ENCODE data around the gene RBBP5. TPM values are rescaled to one million over a fixed set of nuclear protein-coding genes. Genes with fewer than 3 reads are reported as not detected.

RBBP5 gene
- 12.6 to 16.7 TPM (median 13.6 TPM) in 5 replicates for total RNA-seq (2022; extraction: Qiagen RNA extraction; ENCODE audit: low read depth)

DNA sequence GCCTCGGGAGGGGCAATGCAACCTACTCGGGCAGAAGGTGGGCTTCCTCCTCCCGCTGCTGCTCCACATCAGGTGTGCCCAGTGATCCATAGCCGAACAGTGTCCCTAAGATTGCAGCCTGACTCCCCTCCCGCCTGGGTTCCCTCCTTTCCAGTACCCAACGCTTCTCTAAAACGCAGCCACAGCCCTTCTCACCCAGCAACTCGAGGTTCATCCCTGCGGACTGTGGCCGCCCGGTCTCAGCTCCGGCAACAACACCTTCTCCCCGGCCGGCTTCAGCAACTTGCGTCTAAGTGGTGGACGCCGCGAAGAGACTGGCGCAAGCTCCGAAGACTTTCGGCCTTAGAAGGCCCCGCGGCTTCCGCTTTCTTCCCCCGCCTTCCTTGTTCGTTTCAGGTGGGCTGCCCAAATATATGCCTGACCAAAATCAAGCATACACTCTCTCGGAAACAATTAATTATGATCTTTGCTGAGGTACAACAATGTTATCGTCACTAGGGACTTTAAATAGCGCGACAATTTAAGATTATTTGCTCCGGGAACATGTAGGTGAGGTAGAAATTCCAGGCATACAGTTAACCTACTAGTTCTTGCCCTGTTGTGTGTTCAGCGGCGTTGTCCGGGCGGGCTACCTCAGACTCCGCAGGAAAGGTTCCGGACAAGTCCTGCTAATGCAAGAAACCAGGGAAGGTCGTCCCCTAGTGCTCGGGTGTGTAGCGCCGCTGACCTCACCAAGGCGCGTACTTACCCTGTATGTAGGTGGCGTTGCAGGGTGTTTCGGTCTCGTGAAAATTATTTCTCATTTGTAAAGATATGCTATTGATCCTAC is at the start of gene RBBP5:
Gene RBBP5 (minus strand): TSS at position 319 of the 829 bp plus-strand sequence. CDS start 105 bp downstream, at position 214.

GRCh38 chr1:205084360-205084759 is 37.4 kb downstream of the RBBP5 start, which contains the start of gene TMEM81:
Gene TMEM81 (minus strand): TSS chr1:205084460. CDS start chr1:205084320, 140 bp downstream.

GRCh38 chr1:205042911-205043806 is 78.6 kb downstream of the RBBP5 start, which contains the start of gene CNTN2:
Gene CNTN2 (plus strand): TSS chr1:205043212. CDS start chr1:205053186, 9,974 bp downstream.

Other genes with a start within 250 kb of the RBBP5 start
- gene CNTN2, start 78.8 kb downstream of the RBBP5 start, total RNA-seq (2022; extraction: Qiagen RNA extraction; ENCODE audit: low read depth) = 0.03 to 0.28 TPM (median 0.05 TPM) in 3 of 5 replicates, not detected in the others
- 2.4 to 3.9 TPM (median 2.8 TPM) in 5 replicates for gene TMEM81, start 37.5 kb downstream of the RBBP5 start, total RNA-seq (2022; extraction: Qiagen RNA extraction; ENCODE audit: low read depth)
- gene DSTYK, start 89.7 kb upstream of the RBBP5 start, total RNA-seq (2022; extraction: Qiagen RNA extraction; ENCODE audit: low read depth) = 7.6 to 11.1 TPM (median 9.3 TPM) in 5 replicates
- 2.8 to 3.2 TPM (median 3.1 TPM) in 5 replicates for gene TMCC2, start 106.0 kb upstream of the RBBP5 start, total RNA-seq (2022; extraction: Qiagen RNA extraction; ENCODE audit: low read depth)
- gene NUAK2, start 199.8 kb upstream of the RBBP5 start, total RNA-seq (2022; extraction: Qiagen RNA extraction; ENCODE audit: low read depth) = 30.1 to 35.0 TPM (median 32.1 TPM) in 5 replicates
- 0.22 to 0.79 TPM (median 0.59 TPM) in 5 replicates for gene KLHDC8A, start 234.9 kb upstream of the RBBP5 start, total RNA-seq (2022; extraction: Qiagen RNA extraction; ENCODE audit: low read depth)